HG03354 (cell line): ENCODE results near the gene DSTN.

Experiments used
- ATAC-seq: cut with Tn5 transposase; IDR thresholded peaks from one replicate; pipeline ENCODE4 v1.9.1; 2021; ENCODE audit warnings: mild to moderate bottlenecking; ENCODE audit not compliant: unreplicated experiment, poor library complexity, severe bottlenecking

The DSTN gene

DNA sequence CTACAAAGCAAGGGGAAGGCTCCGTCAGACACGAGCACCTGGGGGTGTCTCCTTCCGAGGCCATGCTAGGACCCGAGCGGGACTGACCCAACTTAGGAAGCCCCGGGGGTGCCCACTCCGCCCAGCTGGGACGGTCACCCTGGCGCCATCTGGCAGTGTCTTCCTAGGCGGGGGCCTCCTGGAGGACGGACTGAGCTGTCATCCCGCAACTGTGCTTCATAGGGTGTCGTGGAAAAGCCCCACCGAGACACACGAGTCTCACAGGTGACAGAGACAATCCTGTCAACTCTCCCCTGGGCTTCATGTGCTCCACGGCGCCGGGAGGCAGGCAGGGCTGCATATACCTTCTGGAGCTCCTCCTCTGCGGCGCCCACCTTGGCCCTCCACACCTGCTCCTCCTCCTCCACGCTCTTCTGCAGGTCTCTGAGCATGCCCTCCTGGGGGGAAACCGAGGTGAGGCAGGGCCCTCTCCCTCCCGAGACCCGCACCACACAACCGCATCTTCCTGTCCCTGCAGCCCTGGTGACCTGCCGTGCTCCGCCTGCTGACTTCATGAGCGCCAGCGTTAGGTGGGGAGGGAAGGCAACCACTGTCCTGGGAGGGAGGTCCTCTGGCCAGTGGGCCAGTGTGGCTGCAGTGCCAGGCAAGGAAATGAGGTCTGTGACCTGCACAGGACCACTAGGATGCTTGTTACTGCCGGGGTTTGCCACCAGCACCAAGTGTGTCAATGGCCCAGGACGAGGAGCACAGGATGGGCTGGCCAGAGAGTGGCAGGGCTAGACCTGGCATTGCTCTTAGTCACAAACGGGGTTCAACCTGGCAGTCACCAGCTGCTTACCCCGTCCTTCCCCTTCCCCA, 50.7 kb downstream of the DSTN start:
- no peak for ATAC-seq

DNA sequence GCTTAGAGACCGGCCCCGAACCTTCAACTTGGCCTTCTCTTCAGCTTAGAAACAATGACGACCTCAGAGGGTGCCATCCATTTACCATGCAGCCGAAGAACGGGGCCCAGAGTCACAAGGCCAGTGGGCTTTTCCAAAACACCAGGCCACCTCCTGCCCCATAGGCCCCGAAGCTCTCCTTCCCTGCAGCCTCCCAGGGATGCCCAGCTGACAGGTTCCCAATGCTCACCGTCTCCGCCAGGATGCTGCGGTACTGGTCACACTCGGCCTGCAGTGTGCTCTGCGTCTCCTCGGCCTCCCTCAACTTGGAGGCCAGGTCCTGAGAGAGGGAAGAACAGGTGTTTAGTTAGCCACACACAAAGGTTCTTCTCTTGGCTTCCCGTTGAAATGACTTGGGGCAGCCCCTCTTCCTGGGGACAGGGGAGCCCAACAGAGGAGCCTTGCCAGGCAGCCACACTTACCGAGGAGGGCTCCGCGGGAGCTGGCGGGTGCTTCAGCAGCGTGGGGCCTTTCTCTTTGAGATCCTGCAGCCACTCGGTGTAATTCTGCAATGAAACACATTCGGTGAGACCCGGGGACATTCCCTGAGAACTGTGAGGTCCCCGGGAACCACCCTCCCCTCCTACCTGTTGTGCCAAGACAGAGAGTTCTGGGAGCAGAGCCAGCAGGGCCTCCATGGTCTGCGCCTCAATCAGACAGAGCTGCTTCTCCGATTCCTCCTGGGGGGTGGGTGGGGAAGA, 51.5 kb downstream of the DSTN start:
- no peak for ATAC-seq

DNA sequence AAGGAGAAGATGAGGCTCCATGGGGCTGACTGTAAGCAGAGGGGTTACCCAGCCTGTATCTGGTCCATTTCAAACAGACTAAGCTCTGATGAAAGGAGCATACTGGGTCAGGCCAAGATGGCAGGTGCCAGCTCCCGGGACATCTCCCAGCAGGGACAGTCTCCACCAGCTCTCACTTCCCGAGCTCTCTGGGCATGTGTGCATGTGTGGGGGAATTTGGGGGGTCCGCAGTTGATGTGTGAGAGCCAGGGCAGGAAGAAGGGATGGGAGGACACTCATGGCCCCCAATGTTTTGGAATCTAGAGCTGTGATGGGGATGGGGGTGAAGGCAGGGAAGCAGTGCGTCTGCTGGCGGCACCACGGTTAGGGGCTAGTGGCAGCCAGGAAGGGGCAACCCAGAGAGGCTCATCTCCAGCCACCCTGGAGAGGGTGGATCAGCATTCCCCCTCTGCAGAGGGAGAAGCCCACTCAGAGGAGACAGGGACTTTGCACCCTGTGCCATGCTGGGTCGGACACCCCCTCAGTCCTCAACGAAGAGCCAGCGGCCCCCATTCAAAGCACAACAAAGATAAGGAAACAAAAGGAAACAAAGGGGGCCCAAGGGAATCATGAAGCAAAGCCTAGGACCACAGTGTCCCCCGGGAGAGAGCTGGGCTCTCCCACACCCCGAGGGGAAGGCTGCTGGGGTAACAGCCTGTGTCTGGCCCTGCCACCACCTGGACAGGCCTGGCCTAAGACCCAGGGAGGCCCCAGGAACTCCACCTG, 52.4 kb downstream of the DSTN start:
- ATAC-seq, result no peak

DNA sequence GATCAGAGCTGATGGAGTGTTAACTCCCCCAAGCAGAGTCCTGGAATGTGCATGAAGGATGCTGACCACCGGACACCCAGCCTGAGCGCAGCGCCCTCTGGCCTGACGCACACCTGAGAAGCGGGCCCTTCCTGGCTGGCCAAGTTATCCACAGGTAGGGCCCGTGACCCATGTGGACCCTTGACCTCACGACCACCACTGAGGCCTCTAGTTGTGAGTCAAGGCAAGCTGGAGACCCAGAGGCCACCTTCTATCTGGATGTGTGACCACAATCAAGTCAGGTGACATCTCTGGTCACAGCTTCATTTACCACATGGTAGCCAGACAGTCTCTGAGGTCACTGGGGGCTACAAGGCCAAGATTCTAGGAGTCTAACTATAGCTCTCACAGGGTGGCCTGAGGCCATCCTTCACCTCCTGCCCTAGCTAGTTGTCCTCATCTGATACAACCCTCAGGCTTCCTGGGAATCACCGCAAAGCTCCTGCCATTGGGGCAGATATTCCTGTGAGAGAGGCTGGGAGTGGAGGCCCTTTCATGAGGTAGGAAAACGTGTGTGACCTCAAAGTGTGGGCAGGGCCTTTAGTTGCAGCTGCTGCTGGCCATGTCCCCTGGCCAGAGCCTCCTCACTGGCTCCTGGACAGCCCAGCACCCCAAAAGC, 53.1 kb downstream of the DSTN start:
- no peak for ATAC-seq

DNA sequence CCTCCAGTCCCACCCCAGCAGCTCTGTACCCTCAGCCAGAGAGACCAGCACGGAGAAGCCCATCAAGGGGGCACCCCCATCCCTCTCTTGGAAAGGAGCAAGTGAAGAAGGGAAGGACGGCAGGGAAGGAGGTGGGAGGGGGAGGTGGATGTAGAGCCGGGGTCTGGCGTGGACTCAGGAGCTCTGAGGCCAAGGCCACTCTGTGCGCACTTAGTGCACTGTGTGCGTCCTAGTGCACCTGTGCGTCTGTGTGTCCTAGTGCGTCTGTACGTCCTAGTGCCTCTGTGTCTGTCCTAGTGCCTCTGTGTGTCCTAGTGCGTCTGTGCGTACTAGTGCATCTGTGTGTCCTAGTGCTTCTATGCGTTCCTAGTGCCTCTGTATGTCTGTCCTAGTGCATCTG, 54.2 kb downstream of the DSTN start:
- ATAC-seq, result no peak

DNA sequence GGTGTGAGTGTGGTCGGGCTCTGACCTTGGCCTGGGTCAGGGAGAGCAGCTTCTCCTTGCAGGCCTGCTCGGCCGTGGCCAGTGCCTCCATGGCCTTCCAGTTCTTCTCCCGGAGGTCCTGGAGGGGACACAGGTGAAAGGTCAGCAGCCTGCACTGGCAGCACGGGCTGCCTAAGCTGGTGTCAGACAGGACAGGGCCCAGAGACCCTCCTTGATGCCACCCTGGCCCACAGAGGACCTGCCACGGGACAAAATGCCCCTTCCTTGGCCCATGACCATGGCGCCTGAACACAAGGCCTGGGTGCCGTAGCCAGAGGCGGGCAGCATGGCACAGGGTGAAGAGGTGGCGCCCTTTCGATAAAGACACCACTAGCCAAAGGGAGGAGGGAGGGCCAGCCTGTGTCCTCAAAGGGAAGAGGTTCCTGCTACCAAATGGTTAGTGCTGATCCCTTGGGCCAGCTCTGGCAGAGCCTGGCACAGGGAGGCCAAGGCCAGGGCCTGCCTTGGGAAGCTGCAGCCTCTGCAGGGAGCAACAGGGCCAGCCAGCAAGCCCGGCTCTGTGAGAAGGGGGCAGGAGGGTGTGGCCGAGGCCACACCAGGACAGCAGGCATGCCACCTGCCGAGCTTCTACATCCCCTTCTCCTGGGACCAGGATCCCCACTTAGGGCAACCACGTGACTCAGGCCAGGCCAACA, 54.8 kb downstream of the DSTN start:
- no peak for ATAC-seq

DNA sequence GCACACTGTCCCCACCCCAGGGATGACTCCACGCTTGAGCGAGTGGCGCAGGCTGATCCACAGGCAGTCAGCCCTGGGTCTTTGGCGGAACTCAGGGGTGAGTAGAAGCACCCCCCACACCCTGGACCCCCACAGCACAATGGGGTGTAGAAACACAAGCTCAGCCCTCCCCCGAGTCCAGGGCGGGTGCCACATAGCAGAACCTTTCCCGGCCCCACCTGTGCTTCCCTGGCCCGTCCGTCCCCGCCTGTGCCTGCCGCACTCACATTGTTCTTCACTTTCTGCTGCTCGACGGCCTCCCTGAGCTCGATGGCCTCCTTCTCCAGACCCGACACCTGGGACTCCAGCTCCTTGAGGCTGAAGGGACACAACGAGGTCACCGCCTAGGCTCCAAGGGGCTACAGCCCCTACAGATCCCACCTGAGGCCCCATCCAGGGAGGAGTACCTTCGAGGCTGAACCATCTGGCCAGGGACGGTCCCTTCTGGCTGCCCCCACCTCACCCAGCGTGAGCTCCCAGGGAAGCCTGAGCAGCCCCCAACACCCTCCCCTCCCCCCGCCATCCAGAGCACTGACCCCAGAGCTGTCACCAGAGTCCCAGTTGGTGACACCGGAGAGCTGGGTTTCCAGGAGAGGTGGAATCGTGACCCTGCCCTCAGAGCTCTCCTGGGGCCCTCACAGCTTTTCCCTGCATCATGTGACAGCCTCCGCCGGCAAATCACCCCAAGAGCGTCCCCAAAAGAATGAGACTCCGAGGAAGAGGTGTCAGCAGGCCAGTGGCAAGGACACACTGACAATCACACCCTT, 55.6 kb downstream of the DSTN start:
- no peak for ATAC-seq

DNA sequence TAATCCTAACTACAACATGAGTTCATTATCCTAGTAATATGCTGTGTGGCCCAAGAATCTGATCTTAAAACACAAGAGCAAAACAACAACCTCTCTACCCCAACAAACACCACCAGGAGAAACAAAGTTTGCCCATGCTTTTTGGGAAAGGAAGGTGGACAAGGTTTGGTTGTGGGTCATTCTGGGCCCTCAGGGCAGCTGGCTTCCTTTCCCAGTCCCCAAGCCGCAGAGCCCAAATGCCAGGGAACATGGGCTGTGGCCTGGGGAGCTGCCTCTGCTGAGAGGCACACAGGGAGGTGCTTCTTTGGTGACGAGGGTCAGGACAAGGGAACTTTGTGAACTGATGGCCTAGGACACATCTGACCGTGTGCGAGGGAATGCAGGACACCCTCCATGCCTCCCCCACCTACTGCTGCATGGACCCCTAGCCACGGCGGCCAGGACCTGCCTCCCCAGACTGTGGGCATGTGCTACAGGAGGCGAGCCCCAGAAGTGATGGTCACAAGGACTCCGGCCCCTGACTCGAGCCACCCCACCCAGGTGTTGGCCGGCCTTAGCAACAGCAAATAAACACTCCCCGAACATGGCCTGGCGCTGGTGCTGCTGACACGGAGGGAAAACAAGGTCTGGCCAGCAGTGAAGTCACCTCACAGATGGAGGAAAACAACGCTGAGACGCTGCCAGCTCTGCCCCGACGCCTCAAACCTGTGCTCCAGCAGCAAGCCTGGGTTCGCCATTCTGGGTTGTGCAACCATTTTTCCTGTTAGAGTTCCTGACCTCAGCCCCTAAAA, 56.5 kb downstream of the DSTN start:
- no peak for ATAC-seq

DNA sequence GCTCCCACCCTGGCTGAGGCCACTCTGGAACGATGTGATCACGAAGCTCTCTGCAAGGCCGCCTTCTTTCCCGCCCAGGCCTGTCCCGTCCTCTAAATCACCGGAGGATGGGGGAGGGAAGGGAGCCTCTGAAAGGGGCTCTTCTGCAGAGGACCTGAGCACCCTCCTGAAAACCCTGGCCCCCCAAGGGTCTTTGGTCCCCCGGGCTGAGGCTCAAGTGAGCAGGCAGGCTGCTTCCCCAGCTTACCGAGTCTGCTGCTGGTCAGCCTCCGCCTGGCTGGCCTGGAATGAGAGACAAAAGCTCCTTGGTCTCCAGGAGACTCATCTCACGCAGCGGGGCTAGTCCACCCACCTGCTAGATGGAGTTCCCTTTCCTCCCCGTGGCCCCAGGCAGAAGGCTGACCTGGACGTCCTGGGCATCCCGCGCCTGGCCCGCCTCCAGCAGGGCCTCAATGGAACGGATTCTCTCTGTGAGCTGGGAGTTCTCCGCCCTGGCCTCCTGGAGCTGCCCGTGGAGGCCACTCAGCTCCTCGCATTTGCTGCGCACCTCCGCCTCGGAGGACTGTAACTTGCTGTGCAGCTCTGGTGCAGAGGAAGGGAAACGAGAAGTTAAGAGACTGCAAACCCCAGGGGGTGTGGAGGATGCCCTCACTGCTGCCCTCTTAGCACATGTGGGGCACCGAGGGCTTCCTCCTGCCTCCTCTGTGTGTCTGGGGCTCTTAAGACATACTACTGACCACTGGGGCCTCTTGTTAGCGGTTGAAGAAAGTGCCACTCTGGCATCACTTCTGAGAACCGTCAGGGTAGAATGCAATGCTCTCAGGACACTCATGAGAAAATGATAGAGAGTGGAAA, 57.5 kb downstream of the DSTN start:
- no peak for ATAC-seq

DNA sequence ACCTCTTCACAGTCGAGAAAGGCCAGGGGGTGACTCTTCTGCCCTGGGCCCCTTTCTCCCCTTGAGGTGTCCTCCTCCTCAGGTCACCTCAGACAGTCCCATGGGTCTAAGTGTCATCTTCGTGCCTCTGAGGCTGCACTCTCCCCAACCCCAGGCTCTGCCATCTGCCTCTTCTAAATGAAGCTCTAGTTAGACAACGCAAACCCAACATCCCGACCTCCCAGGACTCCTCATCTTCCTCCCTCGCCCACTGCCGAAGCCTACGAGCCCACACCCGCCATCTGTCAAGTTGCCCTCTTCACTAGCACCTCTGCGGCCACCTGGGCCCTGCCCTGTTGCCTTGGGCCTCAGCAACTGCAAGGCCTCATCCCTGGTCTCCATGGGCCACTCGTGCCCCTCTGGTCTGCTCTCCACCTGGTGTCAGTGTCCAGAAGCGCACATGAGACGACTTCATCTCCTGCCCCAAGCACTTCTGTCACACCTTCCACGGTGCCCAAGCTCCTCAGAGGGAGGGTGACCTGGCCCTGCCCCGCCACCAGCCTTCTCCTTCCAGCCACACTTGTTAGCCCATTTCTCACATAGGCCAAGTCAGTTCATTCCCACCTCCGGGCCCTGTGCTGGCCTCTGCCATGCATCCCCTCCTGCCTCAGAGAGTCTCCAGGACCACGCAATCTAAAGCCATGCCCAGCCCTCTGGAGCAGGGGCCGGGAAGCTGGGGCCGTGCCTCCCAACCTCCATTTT, 58.4 kb downstream of the DSTN start:
- ATAC-seq, result no peak

DNA sequence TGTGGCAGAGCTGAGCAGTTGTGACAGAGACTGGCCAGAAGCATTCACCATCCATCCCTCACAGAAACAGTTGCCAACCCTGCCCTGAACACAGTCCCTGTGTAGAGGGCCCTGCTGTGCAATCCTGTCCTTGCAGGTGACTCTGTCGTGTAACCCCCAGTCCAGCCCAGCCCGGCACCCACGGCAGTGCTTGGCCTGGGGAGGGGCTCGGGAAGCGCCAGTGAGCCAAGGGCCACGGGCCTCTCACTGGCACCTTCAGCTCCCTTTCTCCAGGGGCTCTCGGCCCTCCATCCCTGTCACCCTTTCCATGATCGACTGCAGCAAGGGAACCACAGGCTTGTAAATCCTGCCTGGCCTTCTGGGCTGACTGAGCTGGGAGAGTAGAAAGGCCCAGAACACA, 59.1 kb downstream of the DSTN start:
- no peak for ATAC-seq

DNA sequence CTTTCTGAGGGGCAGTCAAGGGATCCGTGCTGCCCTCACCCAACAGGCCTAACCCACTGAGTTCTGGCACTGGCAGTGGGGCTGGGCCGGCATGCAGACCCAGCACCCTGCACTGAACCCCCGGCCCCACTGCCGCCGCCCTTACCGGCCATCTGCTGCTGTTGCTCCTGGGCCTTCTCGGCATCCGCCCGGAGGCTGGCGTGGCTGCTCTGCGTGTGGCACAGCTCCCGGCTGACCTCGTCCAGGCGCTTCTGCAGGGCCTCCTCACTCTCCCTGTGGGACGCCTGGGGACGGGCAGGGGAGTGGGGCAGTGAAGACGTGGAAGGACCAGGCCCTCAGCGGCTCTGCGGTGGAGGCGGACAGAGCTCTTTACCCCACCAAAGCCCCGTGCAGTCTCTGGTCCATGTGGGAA, 59.8 kb downstream of the DSTN start:
- no peak for ATAC-seq

DNA sequence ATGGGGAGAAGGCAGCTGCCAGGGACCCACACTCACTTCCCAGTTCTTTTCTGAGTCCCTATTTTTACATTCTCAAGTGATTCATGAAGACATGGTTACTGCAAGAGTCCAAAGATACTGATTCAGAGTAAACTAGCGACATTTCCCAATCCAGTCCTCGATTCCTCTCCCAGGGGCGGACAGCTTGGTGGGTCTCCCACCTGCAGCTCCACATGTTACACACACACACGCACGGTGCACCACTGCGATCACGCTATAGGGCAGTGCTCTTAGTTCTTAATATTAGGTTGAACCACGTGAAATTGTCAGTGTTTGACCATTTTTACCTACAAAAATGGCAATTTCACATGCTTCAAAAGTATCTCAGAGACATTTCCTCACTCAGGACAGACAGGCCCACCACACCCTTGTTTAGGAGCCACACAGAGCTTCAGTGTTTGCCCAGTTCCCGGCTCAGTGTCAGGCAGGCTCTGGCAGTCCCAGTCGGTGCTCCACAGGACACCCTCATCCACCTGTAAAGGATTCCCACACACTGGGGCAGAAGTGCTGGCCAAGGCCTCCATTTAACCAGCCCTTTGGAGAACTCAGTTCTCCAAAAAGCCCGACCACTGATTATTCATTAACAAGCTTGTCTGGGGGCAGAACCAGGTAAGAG, 60.4 kb downstream of the DSTN start:
- no peak for ATAC-seq

DNA sequence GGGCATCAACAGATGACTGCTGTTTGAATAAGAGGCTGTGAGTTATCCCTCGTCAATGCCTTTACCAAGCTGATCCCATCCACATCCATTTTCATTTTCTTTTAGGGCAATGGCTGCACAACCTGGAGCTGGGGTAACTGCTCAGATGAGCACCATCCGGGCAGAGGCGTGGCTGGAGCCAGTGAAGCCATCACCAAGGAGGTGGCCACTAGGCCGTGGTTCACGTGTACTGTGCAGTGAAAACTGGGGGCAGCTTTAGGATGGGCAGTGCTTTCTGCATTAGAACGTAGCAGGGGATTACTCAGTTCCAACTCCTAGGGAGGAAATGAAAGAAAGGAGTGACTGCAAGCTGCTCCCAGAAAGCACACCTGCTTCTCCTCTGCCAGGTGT, 60.9 kb downstream of the DSTN start:
- ATAC-seq, result no peak

DNA sequence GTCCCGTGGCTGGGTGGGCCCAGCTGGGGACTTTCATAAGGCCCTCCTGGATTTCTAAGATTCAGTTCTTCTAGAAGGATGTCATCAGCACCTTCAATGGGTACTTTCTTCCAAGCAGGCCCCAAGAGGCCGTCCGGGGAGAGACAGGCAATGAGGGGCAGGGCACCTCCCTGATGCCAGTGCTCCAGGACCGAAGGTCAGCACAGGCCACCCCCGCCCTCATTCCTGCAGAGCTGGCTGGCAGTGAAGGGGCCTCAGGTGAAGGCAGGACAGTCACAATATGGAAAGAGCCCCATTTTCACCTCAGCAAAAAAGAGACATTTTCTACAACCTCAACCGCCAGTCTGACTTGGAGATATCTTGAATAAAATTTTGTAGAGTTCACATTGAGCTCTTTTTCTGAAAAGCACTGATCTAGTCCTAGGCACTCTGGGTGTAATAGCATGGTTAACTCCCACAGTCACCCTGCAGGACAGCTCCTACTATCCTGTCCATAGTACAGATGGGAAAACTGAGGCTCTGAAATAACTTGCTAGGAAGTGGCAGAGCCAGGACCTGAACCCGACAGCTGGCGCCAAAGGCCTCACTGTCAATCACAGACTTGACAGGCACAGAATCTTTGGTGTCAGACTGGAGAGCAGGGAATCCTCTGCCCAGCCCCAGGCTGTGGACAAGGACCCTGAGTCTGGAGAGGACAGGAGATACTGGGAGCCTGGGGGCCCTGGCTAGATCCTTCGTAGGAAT, 61.9 kb downstream of the DSTN start:
- ATAC-seq, result no peak
